B cell (primary cell): Measurements from ENCODE around the gene CCK. TPM values are rescaled to one million over a fixed set of nuclear protein-coding genes. Genes with fewer than 3 reads are reported as not detected.

ENCODE experiments used
- ATAC-seq: fragments of 200-7000 bp; cut with Tn5 transposase; one replicate; pipeline ENCODE4 v1.10.0; 2021; ENCODE audit warnings: low read depth, mild to moderate bottlenecking, moderate number of reproducible peaks, moderate library complexity
- CTCF ChIA-PET: fragments of 350-600 bp; sonication (Branson Sonifier 250); formaldehyde crosslinking; loops from one replicate; lab custom pipeline; 2021; ENCODE audit warnings: antibody characterized with exemption, inconsistent platforms; lab: Charles Lee
- POLR2A ChIA-PET: fragments of 350-600 bp; sonication (Branson Sonifier 250); formaldehyde crosslinking; loops from one replicate; lab custom pipeline; 2021; ENCODE audit warnings: antibody characterized with exemption; lab: Charles Lee
- DNase-seq: peaks from one replicate; pipeline ENCODE4 v3.0.0; 2013
- H2AFZ ChIP-seq: 2 replicates; pipeline ENCODE4 v1.6.1; 2012; ENCODE audit warnings: mild to moderate bottlenecking, low read depth, low read length; ENCODE audit not compliant: insufficient read depth, poor library complexity, severe bottlenecking
- H3K27ac ChIP-seq, 2 donors: 1 replicate in 1 of 2; 2 replicates in 1 of 2; pipeline ENCODE4 v1.5.1; 2012 to 2013; ENCODE audit warnings: low read length in 2 of 2, mild to moderate bottlenecking in 2 of 2, moderate library complexity in 1 of 2
- H3K27me3 ChIP-seq, 4 experiments: fragments of 200-600 bp in 1 of 4; sonication (generic) in 1 of 4; replicated peaks in 1 of 4; 1 replicate in 2 of 4; 2 replicates in 2 of 4; pipeline versions ENCODE4 v1.6.1 to v1.7.0; 2013 to 2016; ENCODE audit warnings: low read length in 3 of 4, mild to moderate bottlenecking in 2 of 4, mixed read lengths in 1 of 4, moderate library complexity in 1 of 4; ENCODE audit not compliant: insufficient read depth in 4 of 4, control insufficient read depth in 3 of 4; ENCODE audit errors: control extremely low read depth in 1 of 4
- H3K36me3 ChIP-seq, 2 experiments: replicated peaks in 1 of 2; 1 replicate in 1 of 2; 2 replicates in 1 of 2; pipeline versions ENCODE4 v1.6.1 to v1.7.1; 2013; ENCODE audit warnings: low read length in 1 of 2; ENCODE audit not compliant: insufficient read depth in 2 of 2, control insufficient read depth in 1 of 2; ENCODE audit errors: control extremely low read depth in 1 of 2, extremely low read depth in 1 of 2
- H3K4me1 ChIP-seq, 2 donors: fragments of 200-600 bp in 1 of 2; sonication (generic) in 1 of 2; 1 replicate in 1 of 2; 2 replicates in 1 of 2; pipeline versions ENCODE4 v1.5.1 to v1.6.1; 2013 to 2017; ENCODE audit warnings: low read length in 2 of 2; ENCODE audit not compliant: control insufficient read depth in 2 of 2, insufficient read depth in 2 of 2
- H3K4me2 ChIP-seq: replicated peaks from 2 replicates; pipeline ENCODE3; 2012; ENCODE audit warnings: mild to moderate bottlenecking, low read depth, low read length; ENCODE audit not compliant: poor library complexity, severe bottlenecking
- H3K4me3 ChIP-seq, 5 experiments: fragments of 200-600 bp in 1 of 5; sonication (generic) in 1 of 5; 1 replicate in 3 of 5; 2 replicates in 2 of 5; pipeline versions ENCODE4 v1.5.1 to v1.7.0; 2011 to 2016; ENCODE audit warnings: low read length in 4 of 5, mild to moderate bottlenecking in 4 of 5, low read depth in 2 of 5, control low read depth in 1 of 5, moderate library complexity in 1 of 5; ENCODE audit not compliant: insufficient read depth in 1 of 5; ENCODE audit errors: control extremely low read depth in 1 of 5, extremely low read depth in 1 of 5
- H3K79me2 ChIP-seq: fragments of 200-600 bp; sonication (generic); one replicate; pipeline ENCODE4 v1.6.0; 2016; ENCODE audit warnings: low read length; ENCODE audit not compliant: control insufficient read depth, insufficient read depth
- H3K9ac ChIP-seq: fragments of 200-600 bp; sonication (generic); 2 replicates; pipeline ENCODE4 v1.6.1; 2017; ENCODE audit warnings: mild to moderate bottlenecking, low read length, moderate library complexity
- H3K9me3 ChIP-seq, 3 donors: one replicate each; pipeline versions ENCODE4 v1.6.1 to v1.7.1; 2013; ENCODE audit warnings: low read length in 2 of 3; ENCODE audit not compliant: control insufficient read depth in 2 of 3, insufficient read depth in 1 of 3; ENCODE audit errors: control extremely low read depth in 1 of 3
- H4K20me1 ChIP-seq: 2 replicates; pipeline ENCODE4 v1.6.0; 2012; ENCODE audit warnings: mild to moderate bottlenecking, low read length; ENCODE audit not compliant: insufficient read depth, control insufficient read depth, poor library complexity, severe bottlenecking
- H3K27ac Mint-ChIP-seq: one replicate; pipeline ENCODE4 v1.8.0; 2021; ENCODE audit warnings: mixed read lengths
- H3K27me3 Mint-ChIP-seq: one replicate; pipeline ENCODE4 v1.8.0; 2021; ENCODE audit warnings: mixed read lengths
- H3K4me1 Mint-ChIP-seq: one replicate; pipeline ENCODE4 v1.8.0; 2021; ENCODE audit warnings: mixed read lengths
- H3K4me3 Mint-ChIP-seq: one replicate; pipeline ENCODE4 v1.8.0; 2021; ENCODE audit warnings: mixed read lengths
- H3K9me3 Mint-ChIP-seq: one replicate; pipeline ENCODE4 v1.8.0; 2022; ENCODE audit warnings: mixed read lengths; ENCODE audit not compliant: insufficient read depth
- EZH2 ChIP-seq: IDR thresholded peaks from 2 replicates; pipeline ENCODE4 v1.6.1; 2012; ENCODE audit warnings: borderline replicate concordance, low read depth, mild to moderate bottlenecking, moderate library complexity, low read length; ENCODE audit not compliant: insufficient read depth, poor library complexity, severe bottlenecking
- WGBS: methylation state at CpG from one replicate; pipeline ENCODE4 v1.1.5; 2013; ENCODE audit warnings: missing lambda C conversion rate; ENCODE audit not compliant: insufficient coverage; 5-methylcytosine and 5-hydroxymethylcytosine counted together
- intact Hi-C: fragments of 100-400 bp; cut with micrococcal nuclease; formaldehyde crosslinking; loops from one replicate; pipeline ENCODE4 v1.10.0; 2022
- polyA plus RNA-seq: library from polyadenylated mRNA; depleted of rRNA; stranded (reverse); fragments of >200 nt; gene quantifications from 2 replicates; pipeline ENCODE4 v1.2.3, GENCODE V29; 2012
- total RNA-seq, 2 donors: library from RNA; stranded (reverse); fragments of 120-200 nt in 1 of 2; gene quantifications; 1 replicate in 1 of 2; 2 replicates in 1 of 2; pipeline versions ENCODE4 v1.2.3 to v1.2.4, GENCODE V29; 2013 to 2022
- TF ChIP-seq, protein P1 (sequence below): fragments of 200-600 bp; IDR thresholded peaks from one replicate; pipeline ENCODE4 v1.8.0; 2022; ENCODE audit warnings: antibody characterized with exemption, mild to moderate bottlenecking

Gene CCK
- total and polyA plus RNA-seq, 2 donors (not counting 1 experiment from before 2014, with no cell fraction given) = not detected

DNA sequence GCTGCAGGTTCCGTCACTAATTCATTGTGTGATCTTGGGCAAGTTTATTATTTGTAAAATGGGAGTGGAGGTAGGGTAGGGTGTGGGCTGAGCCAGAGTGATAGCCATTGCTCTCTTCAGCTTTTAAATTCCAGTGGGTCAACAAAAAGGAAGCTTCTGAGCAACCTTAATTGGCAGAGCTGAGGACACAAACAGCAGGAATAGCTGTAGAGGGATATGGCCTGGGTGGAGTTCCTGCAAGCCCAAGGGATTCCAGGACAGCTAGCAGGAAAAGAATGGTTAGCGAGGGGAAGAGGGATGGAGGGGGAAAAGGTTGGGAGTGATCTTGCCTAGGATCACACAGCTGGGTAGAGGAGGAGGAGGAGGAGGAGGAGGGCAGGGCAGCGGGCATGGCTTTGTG lies 11.4 kb downstream of the CCK start:
- H3K4me3 Mint-ChIP-seq = no peak overlapping the region
- DNase-seq (no peak), ATAC-seq (no peak)
- ChIA-PET POLR2A (no interaction called here), CTCF (no interaction called here)
- no peaks in the 10 kb centered on the region for H3K9me3 ChIP-seq
- no peak overlapping the region for H3K4me2 ChIP-seq
- no peaks in the 10 kb centered on the region for H3K4me1 Mint-ChIP-seq
- H3K79me2 ChIP-seq = no peaks in the 10 kb centered on the region
- H3K4me1 ChIP-seq = no peaks in the 10 kb centered on the region
- no peaks in the 10 kb centered on the region for H4K20me1 ChIP-seq
- no peak overlapping the region for H3K27ac Mint-ChIP-seq
- no peaks in the 10 kb centered on the region for H3K36me3 ChIP-seq
- H3K27me3 ChIP-seq = peaks cover 0 to 5% (median 0%) of the 10 kb centered on the region in 4 experiments
- no peak overlapping the region for H2AFZ ChIP-seq
- intact Hi-C loops = no loop called here
- H3K9me3 Mint-ChIP-seq = peaks cover 4% of the 10 kb centered on the region
- no peak overlapping the region for H3K9ac ChIP-seq
- no peak overlapping the region for H3K4me3 ChIP-seq
- no peak overlapping the region for H3K27ac ChIP-seq
- no peak for TF ChIP-seq EZH2
- TF ChIP-seq, protein P1, sequence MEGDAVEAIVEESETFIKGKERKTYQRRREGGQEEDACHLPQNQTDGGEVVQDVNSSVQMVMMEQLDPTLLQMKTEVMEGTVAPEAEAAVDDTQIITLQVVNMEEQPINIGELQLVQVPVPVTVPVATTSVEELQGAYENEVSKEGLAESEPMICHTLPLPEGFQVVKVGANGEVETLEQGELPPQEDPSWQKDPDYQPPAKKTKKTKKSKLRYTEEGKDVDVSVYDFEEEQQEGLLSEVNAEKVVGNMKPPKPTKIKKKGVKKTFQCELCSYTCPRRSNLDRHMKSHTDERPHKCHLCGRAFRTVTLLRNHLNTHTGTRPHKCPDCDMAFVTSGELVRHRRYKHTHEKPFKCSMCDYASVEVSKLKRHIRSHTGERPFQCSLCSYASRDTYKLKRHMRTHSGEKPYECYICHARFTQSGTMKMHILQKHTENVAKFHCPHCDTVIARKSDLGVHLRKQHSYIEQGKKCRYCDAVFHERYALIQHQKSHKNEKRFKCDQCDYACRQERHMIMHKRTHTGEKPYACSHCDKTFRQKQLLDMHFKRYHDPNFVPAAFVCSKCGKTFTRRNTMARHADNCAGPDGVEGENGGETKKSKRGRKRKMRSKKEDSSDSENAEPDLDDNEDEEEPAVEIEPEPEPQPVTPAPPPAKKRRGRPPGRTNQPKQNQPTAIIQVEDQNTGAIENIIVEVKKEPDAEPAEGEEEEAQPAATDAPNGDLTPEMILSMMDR = no peak
- 90% methylated on average over 3 of the region's 3 CpGs for WGBS
- H3K27me3 Mint-ChIP-seq = peaks cover 47% of the 10 kb centered on the region

DNA sequence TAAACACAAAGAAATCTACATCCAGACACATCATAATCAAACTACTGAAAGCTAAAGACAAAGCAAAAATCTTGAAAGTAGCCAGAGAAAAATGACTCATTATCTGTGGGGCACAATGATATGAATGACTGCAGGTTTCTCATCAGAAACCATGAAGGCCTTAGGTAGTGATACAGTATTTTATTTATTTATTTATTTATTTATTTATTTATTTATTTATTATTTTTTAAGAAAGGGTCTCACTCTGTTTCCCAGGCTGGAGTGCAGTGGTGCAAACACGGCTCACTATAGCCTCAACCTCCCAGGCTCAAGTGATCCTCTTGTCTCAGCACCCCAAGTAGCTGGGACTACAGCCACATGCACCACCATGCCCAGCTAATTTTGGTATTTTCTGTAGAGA lies 15.2 kb downstream of the CCK start:
- ATAC-seq = no peak
- no peak overlapping the region for H3K27ac ChIP-seq
- ChIA-PET POLR2A (no interaction called here), CTCF (no interaction called here)
- WGBS = no CpG with 5 or more reads among the region's 1 CpG
- H3K27me3 ChIP-seq = peaks cover 0 to 7% (median 0%) of the 10 kb centered on the region in 4 experiments
- H3K9ac ChIP-seq = no peak overlapping the region
- no peak overlapping the region for H3K4me3 ChIP-seq
- Mint-ChIP-seq H3K4me3 (no peak overlapping the region), H3K4me1 (peaks cover 7% of the 10 kb centered on the region), H3K27me3 (peaks cover 34% of the 10 kb centered on the region), H3K9me3 (no peaks in the 10 kb centered on the region), H3K27ac (no peak overlapping the region)
- no peak for DNase-seq
- no peaks in the 10 kb centered on the region for H4K20me1 ChIP-seq
- H3K36me3 ChIP-seq = no peaks in the 10 kb centered on the region
- H3K4me1 ChIP-seq = peaks cover 4 to 6% of the 10 kb centered on the region in 2 donors
- no peak overlapping the region for H2AFZ ChIP-seq
- intact Hi-C loops = no loop called here
- no peak overlapping the region for H3K4me2 ChIP-seq
- H3K79me2 ChIP-seq = no peaks in the 10 kb centered on the region
- TF ChIP-seq EZH2 = no peak
- TF ChIP-seq, protein P1 = no peak
- H3K9me3 ChIP-seq = no peaks in the 10 kb centered on the region
